Mesenchymal stem cell (in vitro differentiated cells and primary cell): ENCODE data around the gene DNAI7.

ENCODE experiments used
- DNase-seq: peaks from one replicate; pipeline ENCODE4 v3.0.0-alpha.2; 2013
- H2AFZ ChIP-seq: one replicate; pipeline ENCODE4 v1.6.1; 2013; ENCODE audit warnings: low read depth, mild to moderate bottlenecking, control low read depth, inconsistent platforms, low read length, moderate library complexity
- H2AK5ac ChIP-seq: 2 replicates; pipeline ENCODE4 v1.6.1; 2013; ENCODE audit warnings: low read length, moderate library complexity, mild to moderate bottlenecking, inconsistent platforms; ENCODE audit not compliant: severe bottlenecking
- H2BK120ac ChIP-seq: one replicate; pipeline ENCODE4 v1.6.1; 2013; ENCODE audit warnings: low read depth, mild to moderate bottlenecking, inconsistent platforms, low read length, moderate library complexity
- H2BK12ac ChIP-seq, 2 experiments: one replicate each; pipeline ENCODE4 v1.6.1; 2013; ENCODE audit warnings: inconsistent platforms in 2 of 2, low read length in 2 of 2, mild to moderate bottlenecking in 2 of 2, moderate library complexity in 2 of 2, control low read depth in 1 of 2
- H2BK15ac ChIP-seq: one replicate; pipeline ENCODE4 v1.6.1; 2013; ENCODE audit warnings: mild to moderate bottlenecking, low read depth, inconsistent platforms; ENCODE audit not compliant: poor library complexity, severe bottlenecking
- H2BK5ac ChIP-seq: 2 replicates; pipeline ENCODE4 v1.6.1; 2013; ENCODE audit warnings: low read depth, mild to moderate bottlenecking, low read length, control low read depth, inconsistent platforms; ENCODE audit not compliant: poor library complexity, severe bottlenecking
- H3K14ac ChIP-seq, 2 experiments: one replicate each; pipeline ENCODE4 v1.6.1; 2013; ENCODE audit warnings: inconsistent platforms in 2 of 2, low read length in 2 of 2, control low read depth in 1 of 2, mild to moderate bottlenecking in 1 of 2, moderate library complexity in 1 of 2
- H3K18ac ChIP-seq, 2 experiments: one replicate each; pipeline ENCODE4 v1.6.1; 2013; ENCODE audit warnings: inconsistent platforms in 2 of 2, low read length in 2 of 2, control low read depth in 1 of 2, low read depth in 1 of 2, mild to moderate bottlenecking in 1 of 2
- H3K23ac ChIP-seq, 2 experiments: one replicate each; pipeline ENCODE4 v1.6.1; 2013; ENCODE audit warnings: inconsistent platforms in 2 of 2, low read length in 2 of 2, mild to moderate bottlenecking in 2 of 2, moderate library complexity in 2 of 2, control low read depth in 1 of 2
- H3K27ac ChIP-seq: 2 replicates; pipeline ENCODE4 v1.5.1; 2013; ENCODE audit warnings: mild to moderate bottlenecking, moderate library complexity, low read length, control low read depth, inconsistent platforms; ENCODE audit not compliant: poor library complexity, severe bottlenecking
- H3K27me3 ChIP-seq, 2 experiments: 2 replicates each; pipeline versions ENCODE4 v1.6.1 to v1.7.0; 2013; ENCODE audit warnings: low read length in 2 of 2, mild to moderate bottlenecking in 2 of 2, moderate library complexity in 2 of 2, control low read depth in 1 of 2, inconsistent platforms in 1 of 2; ENCODE audit not compliant: control insufficient read depth in 1 of 2, insufficient read depth in 1 of 2
- H3K36me3 ChIP-seq, 2 experiments: 2 replicates each; pipeline versions ENCODE4 v1.6.1 to v1.7.0; 2013; ENCODE audit warnings: low read length in 2 of 2, control low read depth in 1 of 2, inconsistent platforms in 1 of 2, low read depth in 1 of 2, mild to moderate bottlenecking in 1 of 2; ENCODE audit not compliant: insufficient read depth in 2 of 2, control insufficient read depth in 1 of 2
- H3K4ac ChIP-seq, 2 experiments: one replicate each; pipeline ENCODE4 v1.6.1; 2013; ENCODE audit warnings: inconsistent platforms in 2 of 2, low read length in 2 of 2, mild to moderate bottlenecking in 2 of 2, moderate library complexity in 2 of 2, control low read depth in 1 of 2, low read depth in 1 of 2
- H3K4me1 ChIP-seq: 2 replicates; pipeline ENCODE4 v1.6.1; 2013; ENCODE audit warnings: low read depth, low read length, control low read depth; ENCODE audit not compliant: control insufficient read depth, insufficient read depth
- H3K4me2 ChIP-seq: 2 replicates; pipeline ENCODE4 v1.6.1; 2013; ENCODE audit warnings: low read length, mild to moderate bottlenecking, inconsistent platforms; ENCODE audit not compliant: poor library complexity, severe bottlenecking
- H3K4me3 ChIP-seq, 2 experiments: 2 replicates each; pipeline versions ENCODE4 v1.5.1 to v1.7.0; 2013; ENCODE audit warnings: low read length in 2 of 2, mild to moderate bottlenecking in 2 of 2, control low read depth in 1 of 2, low read depth in 1 of 2; ENCODE audit not compliant: insufficient read depth in 1 of 2
- H3K79me1 ChIP-seq: replicated peaks from 2 replicates; pipeline ENCODE4 v1.6.1; 2013; ENCODE audit warnings: mild to moderate bottlenecking, control low read depth, low read length, inconsistent platforms; ENCODE audit not compliant: poor library complexity, severe bottlenecking
- H3K9ac ChIP-seq: 2 replicates; pipeline ENCODE4 v1.7.0; 2013; ENCODE audit warnings: mild to moderate bottlenecking, low read length, moderate library complexity
- H3K9me3 ChIP-seq: 2 replicates; pipeline ENCODE4 v1.7.0; 2013; ENCODE audit warnings: mild to moderate bottlenecking, low read length; ENCODE audit not compliant: control insufficient read depth
- H4K8ac ChIP-seq: one replicate; pipeline ENCODE4 v1.6.1; 2013; ENCODE audit warnings: inconsistent platforms, mild to moderate bottlenecking, low read length, moderate library complexity
- H4K91ac ChIP-seq: one replicate; pipeline ENCODE4 v1.6.1; 2013; ENCODE audit warnings: mild to moderate bottlenecking, low read length, inconsistent platforms
- WGBS: methylation state at CpG from one replicate; pipeline ENCODE4 v1.1.7; 2013; ENCODE audit warnings: mixed read lengths; 5-methylcytosine and 5-hydroxymethylcytosine counted together

DNAI7 gene

GRCh38 chr12:25156061-25156460 lies 38.9 kb downstream of the DNAI7 start:
- Histone ChIP-seq H2BK12ac (no peak overlapping the region), H2AFZ (no peak overlapping the region), H3K27me3 (no peaks in the 10 kb centered on the region), H3K4me2 (no peak overlapping the region), H3K4me3 (no peak overlapping the region), H2BK120ac (no peak overlapping the region), H4K8ac (no peak overlapping the region), H3K36me3 (no peaks in the 10 kb centered on the region), H3K9me3 (no peaks in the 10 kb centered on the region), H3K27ac (no peak overlapping the region), H3K14ac (no peak overlapping the region), H3K18ac (no peak overlapping the region), H3K79me1 (no peaks in the 10 kb centered on the region), H3K23ac (no peak overlapping the region), H3K9ac (no peak overlapping the region), H3K4me1 (no peaks in the 10 kb centered on the region), H2BK5ac (no peak overlapping the region), H2BK15ac (no peak overlapping the region), H2AK5ac (no peak overlapping the region), H3K4ac (no peak overlapping the region), H4K91ac (no peak overlapping the region)
- 93% methylated on average over 2 of the region's 4 CpGs for WGBS
- no peak for DNase-seq

- H3K27ac ChIP-seq: no peak overlapping the region
- WGBS: no CpG with 5 or more reads among the region's 2 CpGs
Observed at GRCh38 chr12:25155022-25155576, 39.9 kb downstream of the DNAI7 start.

GRCh38 chr12:25152055-25152454 lies 42.9 kb downstream of the DNAI7 start:
- no peak overlapping the region for H3K27ac ChIP-seq
- no peaks in the 10 kb centered on the region for H3K36me3 ChIP-seq
- no peak overlapping the region for H2AK5ac ChIP-seq
- H2AFZ ChIP-seq: no peak overlapping the region
- H3K18ac ChIP-seq: peak overlapping the region in 1 of 2 experiments; percentile 7
- no peak overlapping the region for H3K4me2 ChIP-seq
- no peaks in the 10 kb centered on the region for H3K9me3 ChIP-seq
- H4K91ac ChIP-seq: no peak overlapping the region
- no peak overlapping the region for H3K23ac ChIP-seq
- peak overlapping the region; percentile 48 for H3K9ac ChIP-seq
- no peak overlapping the region for H2BK120ac ChIP-seq
- no peaks in the 10 kb centered on the region for H3K79me1 ChIP-seq
- no peak overlapping the region for H2BK12ac ChIP-seq
- WGBS: 56% methylated on average over 2 of the region's 5 CpGs
- no peak overlapping the region for H4K8ac ChIP-seq
- H2BK5ac ChIP-seq: no peak overlapping the region
- H3K4me3 ChIP-seq: no peak overlapping the region
- H3K14ac ChIP-seq: no peak overlapping the region
- H3K27me3 ChIP-seq: no peaks in the 10 kb centered on the region
- DNase-seq: no peak
- H3K4me1 ChIP-seq: no peaks in the 10 kb centered on the region
- peak overlapping the region in 1 of 2 experiments; percentile 19 for H3K4ac ChIP-seq
- H2BK15ac ChIP-seq: no peak overlapping the region

More at GRCh38 chr12:25155022-25155576, 39.9 kb downstream of the DNAI7 start:
- H3K4me1 ChIP-seq: no peaks in the 10 kb centered on the region
- H2BK5ac ChIP-seq: no peak overlapping the region
- no peak overlapping the region for H2AK5ac ChIP-seq
- no peak overlapping the region for H2BK120ac ChIP-seq
- H3K23ac ChIP-seq: no peak overlapping the region
- no peak overlapping the region for H3K14ac ChIP-seq
- no peak overlapping the region for H2AFZ ChIP-seq
- no peak overlapping the region for H4K8ac ChIP-seq
- H3K36me3 ChIP-seq: no peaks in the 10 kb centered on the region
- H3K4me2 ChIP-seq: no peak overlapping the region
- H3K9me3 ChIP-seq: no peaks in the 10 kb centered on the region
- H3K18ac ChIP-seq: no peak overlapping the region
- H3K4me3 ChIP-seq: no peak overlapping the region
- H3K27me3 ChIP-seq: no peaks in the 10 kb centered on the region
- H3K4ac ChIP-seq: no peak overlapping the region
- no peak overlapping the region for H2BK12ac ChIP-seq
- no peak overlapping the region for H4K91ac ChIP-seq
- DNase-seq: peak; percentile 59
- no peak overlapping the region for H2BK15ac ChIP-seq
- H3K9ac ChIP-seq: peak overlapping the region; percentile 56
- no peaks in the 10 kb centered on the region for H3K79me1 ChIP-seq

GRCh38 chr12:25151476-25151875 lies 43.5 kb downstream of the DNAI7 start:
- Histone ChIP-seq H2BK15ac (no peak overlapping the region), H3K18ac (no peak overlapping the region)

More at GRCh38 chr12:25151476-25151875, 43.5 kb downstream of the DNAI7 start:
- no peaks in the 10 kb centered on the region for H3K27me3 ChIP-seq
- no peaks in the 10 kb centered on the region for H3K9me3 ChIP-seq
- peak overlapping the region; percentile 4 for H3K27ac ChIP-seq
- H3K23ac ChIP-seq: no peak overlapping the region
- H2AFZ ChIP-seq: no peak overlapping the region
- H3K4ac ChIP-seq: no peak overlapping the region
- peak overlapping the region; percentile 48 for H3K9ac ChIP-seq
- no peak overlapping the region for H2AK5ac ChIP-seq
- no peaks in the 10 kb centered on the region for H3K4me1 ChIP-seq
- no peak overlapping the region for H4K91ac ChIP-seq
- H3K4me2 ChIP-seq: no peak overlapping the region
- H3K79me1 ChIP-seq: no peaks in the 10 kb centered on the region
- no peak overlapping the region for H4K8ac ChIP-seq
- H3K4me3 ChIP-seq: no peak overlapping the region
- no peaks in the 10 kb centered on the region for H3K36me3 ChIP-seq
- H3K14ac ChIP-seq: no peak overlapping the region
- H2BK5ac ChIP-seq: no peak overlapping the region
- no peak overlapping the region for H2BK120ac ChIP-seq
- 3% methylated on average over 4 of the region's 5 CpGs for WGBS
- no peak overlapping the region for H2BK12ac ChIP-seq
- DNase-seq: peak; percentile 98
